Suppressor macrophage treated with lipopolysaccharide for 4 hours (primary cell): ENCODE results near the gene SOHLH1.

Experiments
- DNase-seq: peaks from one replicate; pipeline ENCODE4 v3.0.0-alpha.2; 2020

The SOHLH1 gene

DNA sequence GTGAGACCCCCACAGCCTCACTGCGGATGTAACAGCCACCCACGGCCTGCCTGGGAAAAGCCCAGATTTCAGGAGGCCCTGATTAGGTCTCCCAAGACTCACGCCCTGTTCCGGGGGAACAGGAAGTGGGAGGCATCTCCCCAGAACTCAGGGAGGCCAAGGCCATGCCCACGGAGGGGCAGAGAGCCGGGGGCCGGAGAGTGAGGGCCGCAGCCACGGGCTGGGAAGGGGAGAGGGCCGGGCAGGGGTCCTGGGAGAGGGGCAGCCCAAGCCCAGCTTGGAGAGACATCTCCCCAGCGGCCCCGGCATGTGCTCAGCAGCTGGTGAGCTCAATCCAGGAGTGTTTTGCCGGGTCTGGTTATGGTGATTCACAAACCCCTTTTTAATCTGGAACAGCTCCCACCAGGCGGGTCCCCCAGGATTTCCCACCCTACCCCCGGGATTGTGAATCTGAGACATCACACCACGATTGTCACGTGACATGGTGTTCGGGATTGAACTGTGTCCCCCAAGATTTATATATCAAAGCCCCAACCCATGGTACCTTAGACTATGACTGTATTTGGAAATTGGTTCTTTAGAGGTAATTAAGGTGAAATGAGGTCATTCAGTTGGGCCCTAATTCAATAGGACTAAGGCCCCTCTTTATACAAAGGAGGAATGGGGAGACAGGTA is 29.3 kb upstream of the SOHLH1 start:
- DNase-seq = no peak

DNA sequence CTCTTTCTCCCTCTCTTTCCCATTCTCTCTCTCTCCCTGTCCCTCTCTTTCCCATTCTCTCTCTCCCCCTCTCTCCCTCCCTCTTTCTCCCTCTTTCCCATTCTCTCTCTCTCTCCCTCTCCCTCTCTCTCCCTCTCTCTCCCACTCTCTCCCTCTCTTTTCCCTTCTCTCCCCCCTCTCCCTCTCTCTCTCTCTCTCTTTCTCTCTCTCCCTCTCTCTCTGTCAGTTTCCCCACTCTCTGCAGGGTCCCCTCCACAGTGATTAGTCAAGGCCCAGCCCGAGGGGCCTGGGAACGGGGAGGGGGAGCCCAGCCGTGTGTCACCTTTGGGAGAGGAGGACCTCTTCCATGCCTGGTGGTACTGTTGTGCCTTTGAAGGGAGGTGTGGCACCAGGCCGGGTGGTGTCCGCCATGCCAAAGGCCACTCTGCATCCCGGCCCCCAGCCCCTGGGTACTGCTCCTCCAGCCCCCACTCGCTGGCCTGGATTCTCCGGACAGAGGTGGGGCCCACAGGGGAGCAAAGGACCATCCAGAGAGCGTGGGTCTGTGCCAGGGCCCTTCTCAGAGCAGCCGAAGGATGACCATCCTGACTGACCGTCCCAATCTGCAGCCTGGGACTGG is 28.1 kb upstream of the SOHLH1 start:
- no peak for DNase-seq

DNA sequence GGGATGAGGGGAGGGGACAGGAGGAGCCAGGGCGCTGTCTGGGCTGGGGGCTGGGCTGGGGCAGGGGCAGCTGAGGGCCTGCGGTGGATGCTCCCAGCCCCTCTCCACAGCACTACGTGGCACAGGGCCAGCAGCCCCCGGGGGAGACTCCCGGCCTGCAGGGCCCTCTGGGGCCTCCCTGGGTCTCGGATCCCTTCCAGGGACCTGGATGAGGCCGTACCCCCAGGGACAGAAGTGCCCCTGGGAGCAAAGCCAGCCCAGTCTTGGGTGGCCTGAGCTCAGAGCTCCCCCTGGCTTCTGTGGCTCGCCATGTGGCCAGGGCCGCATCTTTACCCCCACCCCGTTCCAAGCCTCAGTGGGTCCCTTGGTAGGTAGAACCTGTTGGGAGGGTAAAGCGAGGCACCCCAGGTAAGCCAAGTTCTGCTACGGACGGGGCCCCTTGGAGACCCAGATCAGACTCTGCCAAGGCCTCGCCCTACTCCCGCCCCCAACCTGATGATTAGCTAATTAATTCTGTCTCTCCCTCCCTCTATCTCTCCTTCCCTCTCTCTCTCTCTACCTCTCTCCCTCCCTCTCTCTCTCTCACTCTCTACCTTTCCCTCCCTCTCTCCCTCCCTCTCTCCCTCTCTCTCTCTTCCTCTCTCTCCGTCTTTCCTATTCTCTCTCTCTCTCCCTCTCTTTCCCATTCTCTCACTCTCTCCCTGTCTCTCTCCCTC is 27.0 kb upstream of the SOHLH1 start:
- DNase-seq = no peak

DNA sequence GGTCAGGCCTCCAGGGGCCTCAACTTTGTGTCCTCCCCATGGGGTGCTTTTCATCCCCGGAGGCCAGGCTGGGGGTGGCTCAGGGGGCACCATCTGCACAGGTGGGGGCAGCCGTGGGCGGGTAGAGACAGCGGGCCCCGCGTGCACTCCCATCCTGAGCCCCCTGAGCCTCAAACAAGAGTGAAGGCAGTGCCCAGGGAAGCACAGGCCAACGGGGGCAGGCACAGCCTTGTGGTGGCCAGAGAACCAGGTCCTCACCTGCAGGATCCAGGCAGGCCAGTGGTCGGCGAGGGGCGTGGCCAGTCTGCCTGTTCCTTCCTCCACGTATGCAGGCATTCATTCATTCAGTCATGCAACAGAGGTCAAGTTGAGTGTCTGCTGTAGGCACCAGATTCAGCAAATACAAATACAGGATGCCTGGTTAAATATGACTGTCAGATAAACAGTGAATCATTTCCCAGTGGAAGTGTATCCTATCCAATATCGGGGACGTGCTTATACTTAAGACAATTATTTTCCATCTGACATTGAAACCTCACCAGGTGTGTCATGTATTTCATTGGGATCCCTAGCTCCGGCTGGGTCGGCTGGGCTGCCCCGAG is 25.0 kb upstream of the SOHLH1 start:
- no peak for DNase-seq

DNA sequence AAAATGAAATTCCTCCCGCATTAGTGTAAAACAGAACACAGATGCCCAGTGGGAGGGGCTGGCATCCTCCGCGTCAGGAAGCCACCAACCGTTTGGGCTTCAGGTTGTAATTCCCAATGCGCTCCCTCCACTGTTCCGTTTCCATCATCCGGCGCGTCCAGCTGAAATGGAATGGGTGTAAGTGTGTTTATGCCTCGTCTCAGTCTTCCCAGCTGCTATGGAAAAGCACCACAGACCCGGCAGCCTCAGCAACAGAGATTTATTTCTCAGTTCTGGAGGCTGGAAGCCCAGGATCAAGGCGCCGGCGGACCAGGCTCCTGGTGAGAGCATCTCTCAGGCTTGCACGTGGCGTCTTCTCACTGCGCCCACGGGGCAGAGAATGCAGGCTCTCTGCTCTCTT is 23.1 kb upstream of the SOHLH1 start:
- no peak for DNase-seq

DNA sequence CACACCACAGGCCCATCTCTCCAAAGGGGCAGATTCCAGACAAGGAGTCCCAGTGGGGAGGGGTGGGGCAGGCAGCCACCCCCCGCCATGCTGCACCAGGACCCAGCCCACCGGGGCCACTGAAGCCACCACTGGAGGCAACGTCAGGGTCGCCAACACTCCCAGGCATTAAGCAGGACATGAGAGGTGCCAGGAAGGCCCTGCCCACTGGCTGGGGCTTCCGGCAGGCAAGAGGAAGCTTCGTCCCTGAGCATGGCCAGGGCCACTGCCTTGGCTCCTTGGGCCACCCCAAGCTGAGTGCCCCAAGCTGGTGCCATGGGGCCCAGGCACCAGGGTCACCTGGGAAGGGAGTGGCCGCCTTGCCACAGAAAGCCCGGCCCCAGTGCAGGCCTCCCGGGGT is 20.2 kb upstream of the SOHLH1 start:
- no peak for DNase-seq

DNA sequence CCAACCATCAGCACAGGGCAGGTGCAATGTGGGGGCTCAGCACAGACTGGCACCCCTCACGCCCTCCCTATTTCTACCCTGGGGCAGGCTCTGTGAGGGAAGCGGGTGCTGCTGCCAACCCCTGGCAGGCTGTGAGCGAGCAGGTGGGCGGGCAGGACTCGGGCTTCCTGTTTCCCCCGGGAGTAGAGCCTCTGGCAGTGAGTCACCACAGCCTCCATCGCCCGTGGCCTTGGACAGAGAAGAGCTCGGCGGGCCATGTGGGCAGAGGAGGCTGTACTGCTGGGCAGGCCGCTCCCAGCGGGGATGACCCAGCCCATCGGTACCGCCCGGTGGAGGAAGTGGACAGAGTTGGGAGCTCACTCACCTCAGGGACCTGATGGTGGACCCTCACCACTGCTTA is 19.3 kb upstream of the SOHLH1 start:
- peak; percentile 38 for DNase-seq

DNA sequence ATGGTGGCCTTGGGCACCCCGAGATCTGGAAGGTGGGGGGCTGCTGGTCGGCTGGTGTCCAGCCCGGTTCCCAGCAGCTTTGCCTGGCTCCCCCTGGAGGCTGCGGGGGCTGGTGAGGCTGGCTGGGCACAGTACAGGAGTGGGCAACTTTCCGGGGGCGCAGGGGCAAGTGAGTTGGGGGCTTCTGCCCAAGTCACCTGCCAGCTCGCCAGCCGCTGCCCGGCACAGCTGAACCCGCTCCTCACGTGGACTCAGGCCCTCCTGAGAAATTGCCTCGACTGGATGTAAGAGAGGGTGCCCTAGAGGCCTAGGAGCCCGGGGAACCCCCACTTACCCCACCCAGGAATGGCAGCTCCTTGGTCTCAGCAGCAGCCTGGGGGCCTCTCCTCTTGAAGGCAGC is 18.1 kb upstream of the SOHLH1 start:
- no peak for DNase-seq

DNA sequence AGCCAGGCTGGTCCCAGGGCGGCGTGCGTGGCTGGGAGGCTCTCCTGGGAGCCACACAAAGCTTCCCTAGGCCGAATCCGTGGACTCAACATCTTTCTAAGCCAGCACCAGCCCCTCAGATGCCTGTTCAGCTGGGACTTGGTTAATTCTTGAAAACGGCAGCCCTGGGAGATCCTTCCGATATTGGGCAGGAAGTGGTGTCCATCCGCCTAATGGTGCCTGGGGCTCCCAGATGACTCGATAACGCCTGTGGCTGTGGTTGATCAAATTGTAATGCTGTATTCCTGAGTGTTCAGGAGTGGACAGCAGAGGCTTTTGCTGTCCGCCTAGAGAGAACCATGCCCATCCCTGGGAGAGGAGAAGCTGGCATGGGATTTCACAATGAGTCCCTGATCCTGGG is 16.8 kb upstream of the SOHLH1 start:
- DNase-seq = no peak

DNA sequence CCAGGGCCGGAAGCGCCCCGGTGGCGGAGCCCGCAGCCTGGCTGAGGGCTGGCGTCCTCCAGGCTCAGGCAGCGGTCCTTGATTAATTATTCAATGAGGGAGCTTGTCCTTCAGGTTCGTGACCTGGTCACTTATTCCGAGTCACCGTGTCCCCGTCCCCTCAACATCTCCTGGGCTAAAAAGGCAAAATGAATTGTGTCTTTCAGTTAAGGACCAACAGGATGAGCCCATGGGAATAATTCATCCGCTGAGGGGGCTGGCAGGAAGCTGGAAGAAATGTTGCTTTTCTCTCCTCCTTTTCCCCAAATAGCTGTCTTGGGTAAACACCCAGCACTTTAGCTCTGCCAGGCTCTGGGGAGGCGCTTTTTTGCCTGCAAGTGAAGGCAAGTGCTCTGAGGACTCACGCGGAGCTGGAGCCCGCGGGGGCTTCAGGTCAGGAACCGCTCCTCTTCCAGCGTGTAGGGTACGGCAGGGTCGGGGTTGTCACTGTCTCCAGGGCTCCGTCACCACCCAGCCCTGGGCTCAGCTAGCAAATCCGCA is 15.8 kb upstream of the SOHLH1 start:
- no peak for DNase-seq

DNA sequence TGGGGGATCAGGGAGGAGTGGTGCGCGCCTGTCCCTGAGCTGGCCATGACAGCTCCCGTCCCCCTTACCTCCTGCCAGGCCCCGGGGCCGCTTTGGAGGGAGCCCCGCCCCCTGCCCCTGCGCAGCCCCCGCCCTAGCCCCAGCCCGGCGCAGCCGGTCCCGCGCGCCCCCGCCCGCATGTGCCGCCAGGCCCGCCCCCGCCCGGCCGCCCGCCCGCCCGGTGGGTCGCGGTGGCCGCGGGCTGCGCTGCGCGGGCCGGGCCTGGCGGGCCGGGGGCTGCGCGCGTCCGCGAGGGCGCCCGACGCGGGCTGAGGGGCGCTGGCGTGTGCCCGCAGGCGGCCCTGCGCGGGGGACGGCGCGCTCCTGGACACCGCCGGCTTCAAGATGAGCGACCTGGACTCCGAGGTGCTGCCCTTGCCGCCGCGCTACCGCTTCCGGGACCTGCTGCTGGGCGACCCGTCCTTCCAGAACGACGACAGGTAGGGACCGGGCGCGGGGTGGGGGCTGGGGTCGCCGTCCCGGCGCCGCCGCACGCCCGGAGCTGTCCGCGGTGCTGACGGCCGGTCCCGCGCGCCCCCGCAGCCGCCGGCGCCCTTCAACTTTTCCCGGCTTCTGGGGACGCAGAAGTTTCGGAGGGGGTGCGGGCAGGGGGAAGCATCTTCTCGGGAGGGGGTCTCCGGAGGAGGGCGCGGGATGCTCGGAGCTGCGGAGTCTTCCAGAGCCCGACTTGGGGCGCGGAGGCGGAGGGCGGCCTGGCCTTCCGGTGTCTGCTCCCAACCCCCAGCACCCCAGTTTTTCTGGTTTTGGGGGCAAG is 15.2 kb upstream of the SOHLH1 start:
- DNase-seq = no peak

DNA sequence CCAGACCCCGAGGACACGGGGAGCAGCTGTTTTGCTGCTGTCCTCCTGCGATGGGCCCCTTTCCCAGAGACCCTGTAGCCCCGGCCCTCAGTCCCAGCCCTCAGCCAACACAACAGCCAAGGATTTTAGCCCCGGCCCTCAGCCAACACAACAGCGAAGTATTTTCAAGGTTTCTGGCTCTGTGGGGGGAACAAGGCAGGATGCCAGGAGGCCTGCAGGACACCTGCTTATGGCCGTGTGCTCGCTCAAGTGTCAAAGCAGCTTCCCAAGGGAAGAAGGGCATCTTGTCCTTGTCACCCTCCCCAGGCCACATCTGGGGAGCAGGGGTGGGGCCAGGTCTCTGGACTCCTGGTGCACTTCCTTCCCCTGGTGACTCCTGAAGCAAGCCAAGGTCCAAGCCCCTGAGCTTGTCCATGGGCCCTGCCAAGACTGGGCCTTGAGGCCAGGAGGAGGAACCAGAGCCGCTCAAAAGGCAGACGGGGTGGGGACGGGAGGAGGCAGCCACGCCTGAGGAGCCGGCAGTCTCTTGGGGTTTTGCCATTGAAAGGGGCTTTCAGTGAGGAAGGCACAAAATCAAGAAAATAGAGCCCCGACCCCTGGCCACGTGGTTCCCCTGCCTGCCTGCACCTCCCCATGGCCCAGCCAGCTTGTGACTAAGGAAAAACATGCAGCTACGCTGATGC is 13.5 kb upstream of the SOHLH1 start:
- no peak for DNase-seq

DNA sequence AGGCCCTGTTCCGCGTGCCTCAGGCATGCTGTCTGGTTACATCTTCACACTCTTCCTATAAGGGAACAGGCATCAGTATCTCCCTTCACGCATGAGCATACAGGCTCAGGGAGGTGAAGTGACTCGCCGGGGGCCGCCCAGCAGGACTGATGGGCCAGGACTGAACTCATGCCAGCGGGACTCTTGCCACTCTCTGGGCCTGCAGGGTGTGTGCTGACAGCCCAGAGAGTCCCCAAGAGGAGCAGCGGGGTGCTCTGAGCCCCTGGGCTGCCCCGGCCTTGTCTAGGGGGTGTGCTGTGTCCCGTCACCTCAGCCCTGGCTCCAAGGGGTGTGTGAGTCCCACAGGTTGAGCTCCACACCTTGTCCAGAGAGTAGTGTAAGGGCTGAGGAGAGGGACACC is 12.6 kb upstream of the SOHLH1 start:
- no peak for DNase-seq

DNA sequence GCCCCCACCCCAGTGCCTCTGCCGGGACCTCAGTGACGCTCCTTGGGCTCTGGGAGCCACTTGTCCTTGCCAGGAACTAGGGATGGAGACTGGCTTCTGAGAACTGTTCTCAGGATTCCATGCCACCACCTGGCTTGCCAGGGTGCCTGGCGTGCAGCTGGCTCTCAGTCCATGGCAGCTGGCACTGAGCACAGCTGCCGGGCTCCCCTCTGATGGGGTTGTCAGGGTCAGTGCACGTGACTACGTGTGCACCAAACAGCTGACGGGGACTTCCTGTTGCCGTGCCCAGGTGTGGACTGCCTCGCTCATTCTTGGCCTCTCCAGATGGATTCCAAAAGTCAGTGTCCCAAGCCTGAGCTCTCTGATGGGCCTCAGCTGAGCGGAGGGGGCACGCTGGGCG is 12.1 kb upstream of the SOHLH1 start:
- no peak for DNase-seq

DNA sequence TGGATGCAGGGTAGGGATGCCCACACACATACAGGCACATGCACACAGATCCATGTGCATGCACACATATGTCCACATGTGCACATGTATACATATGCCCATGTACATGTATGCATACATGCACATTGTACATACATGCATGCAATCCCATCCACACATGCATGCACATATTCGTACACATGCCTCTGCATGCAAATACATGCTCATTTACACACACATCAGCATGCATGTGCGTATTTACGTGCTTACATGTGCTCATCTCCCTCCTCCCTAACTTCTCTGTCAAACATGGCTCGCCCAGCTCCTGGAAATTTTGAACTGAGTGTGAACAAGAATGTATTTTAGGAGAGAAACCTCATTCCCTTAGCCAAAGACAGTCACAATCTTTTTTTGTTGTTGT is 8.9 kb upstream of the SOHLH1 start:
- no peak for DNase-seq

DNA sequence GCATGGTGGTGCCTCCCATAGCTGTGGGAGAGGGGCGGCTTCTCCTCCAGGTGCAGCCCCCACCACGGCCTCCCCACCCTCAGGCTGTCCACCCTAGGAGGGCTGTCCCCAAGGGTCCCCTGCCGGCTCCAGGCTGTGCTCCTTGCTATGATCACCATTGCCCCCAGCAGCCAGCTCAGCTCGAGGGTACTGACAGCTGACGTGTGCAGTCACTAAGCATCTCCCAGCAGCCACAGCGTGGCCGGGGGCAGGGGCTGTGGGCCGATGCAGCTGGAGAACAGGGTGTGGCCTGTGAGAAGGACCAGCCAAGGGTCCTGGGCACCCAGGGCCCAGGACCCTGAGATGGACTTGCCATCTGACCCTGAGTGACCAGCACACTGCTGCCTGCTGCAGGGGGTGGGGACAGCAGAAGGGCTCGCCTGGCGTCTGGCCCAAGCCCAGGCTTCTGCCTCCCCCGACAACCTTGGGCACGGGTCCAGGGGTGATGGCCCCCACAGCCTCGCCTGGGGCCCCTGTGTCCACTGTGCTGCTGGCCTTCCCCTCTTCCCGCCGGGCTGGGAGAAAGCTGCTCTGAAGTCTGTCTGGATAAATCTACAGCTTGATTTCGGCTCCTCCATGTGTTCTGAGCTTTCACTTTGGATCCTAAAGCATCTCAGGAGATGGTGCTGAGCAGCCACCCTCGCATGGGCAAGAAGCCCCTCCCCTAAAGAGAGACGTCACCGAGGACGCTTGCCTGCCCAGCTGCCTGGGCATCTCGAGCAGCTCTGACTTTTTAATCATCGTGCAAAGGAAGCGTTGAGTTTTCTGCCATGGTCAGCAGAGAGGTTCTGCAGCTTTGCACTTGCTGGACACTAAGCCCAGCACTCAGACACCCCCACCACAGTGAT is 8.2 kb upstream of the SOHLH1 start:
- no peak for DNase-seq

DNA sequence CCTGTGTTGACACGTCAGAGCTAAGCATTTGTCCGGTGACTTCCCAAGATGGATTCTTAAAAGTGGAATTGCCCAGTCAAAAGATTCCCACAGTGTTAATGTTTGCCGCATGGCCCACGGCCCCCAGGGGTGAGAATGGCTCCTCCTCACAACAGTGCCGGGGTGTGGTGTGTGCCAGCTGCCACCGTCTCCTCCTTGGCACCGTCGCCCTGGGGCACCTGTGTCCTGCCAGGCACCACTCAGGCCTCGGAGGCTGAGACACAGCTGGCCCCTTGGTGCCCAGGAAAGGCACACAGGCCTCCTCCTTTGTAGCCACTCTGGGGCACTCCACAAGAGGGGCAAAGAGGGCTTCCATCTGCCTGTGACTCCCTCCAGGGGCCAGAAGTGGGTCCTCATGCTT is 7.0 kb upstream of the SOHLH1 start:
- no peak for DNase-seq

DNA sequence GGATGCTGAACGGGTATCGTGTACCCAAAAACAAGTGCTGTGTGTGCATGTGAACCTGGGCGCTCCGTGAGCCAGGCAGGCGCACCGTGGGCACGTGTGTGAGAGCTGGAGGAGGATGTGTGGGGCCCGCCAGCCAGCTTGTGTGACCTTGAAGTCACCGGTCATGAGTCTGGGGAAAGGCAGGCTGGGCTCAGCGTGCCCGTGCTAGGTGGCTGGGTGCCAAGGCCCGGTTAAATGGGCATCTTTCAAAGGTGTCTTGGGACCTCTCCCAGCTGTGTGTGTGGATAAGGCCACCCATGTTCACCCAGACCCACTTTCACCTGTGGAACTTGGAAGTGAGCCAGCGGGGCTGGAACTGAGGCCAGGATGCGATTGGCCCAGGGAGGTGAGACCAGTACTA is 6.1 kb upstream of the SOHLH1 start:
- no peak for DNase-seq

DNA sequence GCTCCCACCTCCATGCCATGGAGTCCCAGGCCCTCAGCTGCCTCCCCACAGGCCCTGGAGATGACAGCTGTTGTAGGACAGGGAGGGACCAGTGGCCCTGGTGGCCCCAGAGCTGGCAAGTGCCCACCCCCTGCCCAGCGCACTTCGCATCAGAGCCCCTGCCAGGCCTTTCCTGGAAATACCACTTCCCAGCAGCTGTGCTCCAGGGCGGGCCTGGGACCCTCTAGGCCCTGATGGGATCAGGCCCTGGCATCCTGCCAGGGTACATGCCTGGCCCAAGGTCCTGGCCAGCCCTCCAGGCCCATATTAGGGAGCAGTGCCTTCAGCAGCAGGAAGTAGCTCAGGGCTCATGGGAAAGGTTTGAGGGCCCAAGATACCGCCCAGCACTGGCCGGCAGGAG is 5.2 kb upstream of the SOHLH1 start:
- DNase-seq = no peak

DNA sequence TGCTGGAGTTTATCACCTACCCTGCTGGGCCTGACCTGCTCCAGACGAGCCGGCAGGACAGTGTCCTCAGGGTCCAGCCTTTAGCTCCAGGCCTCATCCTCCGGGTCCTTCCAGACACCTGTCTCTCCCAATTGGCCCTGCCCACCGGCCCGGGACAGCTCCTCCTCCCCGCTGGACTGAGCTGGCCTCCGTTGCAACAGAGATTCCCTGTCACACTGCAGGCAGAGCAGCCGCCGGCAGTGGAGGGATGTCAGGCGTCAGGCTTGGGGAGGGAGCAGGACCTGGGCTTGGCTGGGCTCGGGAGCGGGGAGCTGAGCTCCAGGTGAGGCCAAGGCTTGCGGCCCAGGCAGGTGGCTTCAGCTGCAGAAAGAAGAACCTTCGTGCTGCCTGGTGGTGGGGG is 4.4 kb upstream of the SOHLH1 start:
- DNase-seq = no peak
